OCI-LY1 (cell line): ENCODE data around the gene SLC38A2.

Experiments used
- H2AFZ ChIP-seq: fragments of 200-600 bp; sonication (generic), shearing (Covaris generic); 2 replicates; pipeline ENCODE4 v1.6.0; 2014; ENCODE audit warnings: antibody characterized with exemption, mild to moderate bottlenecking, low read length
- H3F3A ChIP-seq: fragments of 200-600 bp; sonication (generic), shearing (Covaris generic); 2 replicates; pipeline ENCODE4 v1.6.0; 2014; ENCODE audit warnings: mild to moderate bottlenecking, antibody characterized with exemption, low read length, moderate library complexity; ENCODE audit not compliant: insufficient read depth
- H3K27ac ChIP-seq: fragments of 200-600 bp; sonication (generic); 2 replicates; pipeline ENCODE4 v1.5.1; 2014; ENCODE audit warnings: low read length, mixed run types, mild to moderate bottlenecking, low read depth; ENCODE audit not compliant: poor library complexity, severe bottlenecking
- H3K27me3 ChIP-seq: fragments of 200-600 bp; sonication (generic); 2 replicates; pipeline ENCODE4 v1.6.0; 2014; ENCODE audit warnings: antibody characterized with exemption, mild to moderate bottlenecking, low read length, moderate library complexity; ENCODE audit not compliant: insufficient read depth
- H3K36me3 ChIP-seq: fragments of 200-600 bp; sonication (generic); 2 replicates; pipeline ENCODE4 v1.6.1; 2014; ENCODE audit warnings: mild to moderate bottlenecking, antibody characterized with exemption, low read length, moderate library complexity, mixed read lengths; ENCODE audit not compliant: insufficient read depth
- H3K4me1 ChIP-seq: fragments of 200-600 bp; sonication (generic); 2 replicates; pipeline ENCODE4 v1.5.1; 2014; ENCODE audit warnings: mild to moderate bottlenecking, low read length, moderate library complexity; ENCODE audit not compliant: insufficient read depth, severe bottlenecking
- H3K4me2 ChIP-seq: fragments of 200-600 bp; sonication (generic), shearing (Covaris generic); 2 replicates; pipeline ENCODE4 v1.6.1; 2014; ENCODE audit warnings: low read length
- H3K4me3 ChIP-seq: fragments of 200-600 bp; sonication (generic); 2 replicates; pipeline ENCODE4 v1.5.1; 2014; ENCODE audit warnings: low read length, low read depth, mild to moderate bottlenecking, mixed read lengths; ENCODE audit not compliant: poor library complexity, severe bottlenecking
- H3K79me2 ChIP-seq: fragments of 200-600 bp; shearing (Covaris generic); 2 replicates; pipeline ENCODE4 v1.6.1; 2016; ENCODE audit warnings: mixed run types, low read length, mixed read lengths; ENCODE audit not compliant: insufficient read depth
- H3K9ac ChIP-seq: fragments of 200-600 bp; sonication (generic), shearing (Covaris generic); 2 replicates; pipeline ENCODE4 v1.6.1; 2014; ENCODE audit warnings: mild to moderate bottlenecking, low read length, mixed read lengths
- H3K9me2 ChIP-seq: fragments of 200-600 bp; sonication (generic), shearing (Covaris generic); 2 replicates; pipeline ENCODE4 v1.6.1; 2014; ENCODE audit warnings: low read depth, mild to moderate bottlenecking, low read length, mixed read lengths
- H3K9me3 ChIP-seq: fragments of 200-600 bp; shearing (Covaris generic); 2 replicates; pipeline ENCODE4 v1.6.1; 2014; ENCODE audit warnings: low read length, mixed read lengths
- H4K20me1 ChIP-seq: fragments of 200-600 bp; sonication (generic), shearing (Covaris generic); 2 replicates; pipeline ENCODE4 v1.6.0; 2016; ENCODE audit warnings: mild to moderate bottlenecking, low read length; ENCODE audit not compliant: insufficient read depth
- EZH2 ChIP-seq: fragments of 200-600 bp; sonication (generic), shearing (Covaris generic); IDR thresholded peaks from 2 replicates; pipeline ENCODE4 v1.8.0; 2017; ENCODE audit warnings: borderline replicate concordance, mixed run types, mild to moderate bottlenecking, antibody characterized with exemption, low read length, moderate library complexity, mixed read lengths
- TF ChIP-seq, protein P1 (sequence below): fragments of 200-600 bp; sonication (generic), shearing (Covaris generic); IDR thresholded peaks from 2 replicates; pipeline ENCODE4 v1.5.1; 2017; ENCODE audit warnings: mild to moderate bottlenecking, antibody characterized with exemption, low read length, moderate library complexity, mixed read lengths

The SLC38A2 gene

DNA sequence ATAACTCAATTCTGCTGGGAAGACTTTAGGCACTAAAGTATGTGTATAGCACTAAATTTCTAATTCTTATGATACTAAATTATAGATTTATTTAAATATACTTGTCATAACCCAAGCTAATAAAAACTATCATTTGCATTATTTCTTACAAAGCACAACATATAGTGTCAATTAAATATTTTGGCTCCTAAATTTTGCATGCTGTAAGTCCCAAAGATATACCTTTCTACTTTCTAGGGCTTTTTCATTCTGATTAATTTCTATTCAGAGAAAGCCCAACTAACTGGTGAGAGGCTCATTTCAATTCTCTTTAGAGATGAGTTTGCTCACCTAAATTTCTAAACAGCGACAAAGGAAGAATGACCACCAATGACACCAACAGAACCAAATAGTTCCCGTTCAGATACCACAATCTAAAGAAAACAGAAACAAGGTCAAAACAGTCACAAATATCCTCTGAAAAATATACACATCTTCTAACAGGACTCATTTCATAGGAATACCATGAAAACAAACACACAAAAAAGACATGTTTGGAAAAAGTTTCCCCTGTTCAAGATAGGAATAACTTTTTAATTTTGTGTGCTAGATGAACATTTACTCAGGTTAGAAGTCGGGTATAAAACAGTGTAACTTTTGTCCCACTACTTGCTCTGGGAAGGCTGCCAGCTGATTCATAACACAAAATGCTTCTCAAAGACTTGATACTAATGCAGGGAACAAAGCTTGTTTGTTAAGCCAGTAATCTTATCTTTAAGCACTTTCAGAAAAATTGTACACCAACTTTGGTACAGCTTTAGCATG, 7.6 kb downstream of the SLC38A2 start:
- H3K4me3 ChIP-seq, result no peak overlapping the region
- H3K4me1 ChIP-seq, result peaks cover 15% of the 10 kb centered on the region

DNA sequence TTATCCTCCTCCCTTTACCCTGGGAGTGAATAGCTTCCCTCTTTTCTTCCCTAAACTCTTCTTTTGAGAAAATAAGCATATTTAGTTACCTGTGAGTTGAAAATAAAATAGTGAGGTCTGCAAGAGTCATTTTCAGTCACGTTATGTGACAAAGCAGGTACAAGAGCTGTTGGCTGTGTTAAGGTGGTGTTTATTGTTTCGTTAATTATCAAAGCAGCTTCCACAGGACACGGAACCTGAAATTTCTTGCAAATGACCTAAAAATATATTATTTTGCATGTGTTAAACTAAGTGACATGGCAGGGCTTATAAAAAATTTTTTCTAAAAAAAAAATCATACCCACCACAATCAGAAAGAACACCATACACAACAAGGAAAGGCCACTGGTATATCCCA, 8.3 kb downstream of the SLC38A2 start:
- Histone ChIP-seq H3F3A (peaks cover 21% of the 10 kb centered on the region), H2AFZ (no peak overlapping the region), H3K9ac (no peak overlapping the region), H4K20me1 (no peaks in the 10 kb centered on the region), H3K4me1 (peaks cover 8% of the 10 kb centered on the region), H3K36me3 (peaks cover 100% of the 10 kb centered on the region), H3K4me3 (no peak overlapping the region), H3K9me2 (no peaks in the 10 kb centered on the region), H3K27me3 (no peaks in the 10 kb centered on the region), H3K4me2 (no peak overlapping the region), H3K79me2 (no peaks in the 10 kb centered on the region), H3K9me3 (no peaks in the 10 kb centered on the region), H3K27ac (no peak overlapping the region)
- no peak for TF ChIP-seq EZH2
- TF ChIP-seq, protein P1, sequence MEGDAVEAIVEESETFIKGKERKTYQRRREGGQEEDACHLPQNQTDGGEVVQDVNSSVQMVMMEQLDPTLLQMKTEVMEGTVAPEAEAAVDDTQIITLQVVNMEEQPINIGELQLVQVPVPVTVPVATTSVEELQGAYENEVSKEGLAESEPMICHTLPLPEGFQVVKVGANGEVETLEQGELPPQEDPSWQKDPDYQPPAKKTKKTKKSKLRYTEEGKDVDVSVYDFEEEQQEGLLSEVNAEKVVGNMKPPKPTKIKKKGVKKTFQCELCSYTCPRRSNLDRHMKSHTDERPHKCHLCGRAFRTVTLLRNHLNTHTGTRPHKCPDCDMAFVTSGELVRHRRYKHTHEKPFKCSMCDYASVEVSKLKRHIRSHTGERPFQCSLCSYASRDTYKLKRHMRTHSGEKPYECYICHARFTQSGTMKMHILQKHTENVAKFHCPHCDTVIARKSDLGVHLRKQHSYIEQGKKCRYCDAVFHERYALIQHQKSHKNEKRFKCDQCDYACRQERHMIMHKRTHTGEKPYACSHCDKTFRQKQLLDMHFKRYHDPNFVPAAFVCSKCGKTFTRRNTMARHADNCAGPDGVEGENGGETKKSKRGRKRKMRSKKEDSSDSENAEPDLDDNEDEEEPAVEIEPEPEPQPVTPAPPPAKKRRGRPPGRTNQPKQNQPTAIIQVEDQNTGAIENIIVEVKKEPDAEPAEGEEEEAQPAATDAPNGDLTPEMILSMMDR, result no peak

More for the DNA sequence above, 7.6 kb downstream of the SLC38A2 start:
- peaks cover 100% of the 10 kb centered on the region for H3K36me3 ChIP-seq
- no peak overlapping the region for H3K4me2 ChIP-seq
- no peak overlapping the region for H3K9ac ChIP-seq
- peaks cover 14% of the 10 kb centered on the region for H3F3A ChIP-seq
- no peaks in the 10 kb centered on the region for H3K27me3 ChIP-seq
- H3K9me2 ChIP-seq, result no peaks in the 10 kb centered on the region
- TF ChIP-seq, protein P1, result no peak
- no peak for TF ChIP-seq EZH2
- no peaks in the 10 kb centered on the region for H4K20me1 ChIP-seq
- peaks cover 4% of the 10 kb centered on the region; the same call in 1 of the 2 replicates for H3K79me2 ChIP-seq
- H2AFZ ChIP-seq, result no peak overlapping the region
- H3K27ac ChIP-seq, result no peak overlapping the region
- H3K9me3 ChIP-seq, result no peaks in the 10 kb centered on the region

DNA sequence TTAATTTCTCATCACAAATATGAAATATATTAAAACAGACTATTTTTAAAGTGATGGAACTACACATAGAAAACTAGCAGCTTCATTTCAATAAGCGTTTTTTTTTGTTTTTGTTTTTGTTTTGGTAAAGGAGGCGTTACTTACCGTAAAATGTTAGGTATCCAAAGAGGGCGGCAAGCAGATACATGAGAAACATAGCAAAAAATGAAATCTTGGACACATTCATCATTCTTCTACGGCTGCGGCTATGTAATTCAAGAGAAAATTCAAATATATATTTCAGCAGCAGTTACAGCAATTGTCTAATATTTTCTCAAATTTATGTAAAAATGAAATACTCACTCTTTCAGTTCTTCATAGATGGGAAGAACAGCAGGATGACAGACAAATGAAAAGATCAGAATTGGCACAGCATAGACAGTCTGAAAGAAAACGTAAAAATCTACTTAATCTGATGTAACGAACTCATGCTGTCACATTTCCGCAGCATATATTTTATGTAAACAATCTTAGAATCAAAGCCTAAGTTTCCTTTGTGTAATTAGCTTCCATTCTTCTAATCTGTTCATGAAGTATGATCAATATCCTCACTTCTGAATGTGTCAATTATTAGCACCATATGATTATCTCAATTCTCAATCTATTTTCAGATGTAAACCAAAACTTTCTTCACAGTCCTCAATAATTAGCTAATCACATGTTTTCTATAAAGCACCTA, 8.8 kb downstream of the SLC38A2 start:
- no peak overlapping the region for H3K4me2 ChIP-seq
- no peaks in the 10 kb centered on the region for H4K20me1 ChIP-seq
- peaks cover 2% of the 10 kb centered on the region for H3K4me1 ChIP-seq

More for the DNA sequence above, 8.8 kb downstream of the SLC38A2 start:
- Histone ChIP-seq H3K4me3 (no peak overlapping the region), H3K79me2 (no peaks in the 10 kb centered on the region), H3K9ac (no peak overlapping the region), H3K9me3 (no peaks in the 10 kb centered on the region), H3K27ac (no peak overlapping the region), H2AFZ (no peak overlapping the region), H3F3A (peaks cover 23% of the 10 kb centered on the region), H3K36me3 (peaks cover 100% of the 10 kb centered on the region), H3K27me3 (no peaks in the 10 kb centered on the region), H3K9me2 (no peaks in the 10 kb centered on the region)
- TF ChIP-seq, protein P1, result no peak
- no peak for TF ChIP-seq EZH2
